Measurements from ENCODE around the gene CTNNAL1.

CTNNAL1 gene

GRCh38 chr9:109027176-109027575 is 13.9 kb upstream of the CTNNAL1 start:
- DNase-seq = no peak

GRCh38 chr9:109026306-109026705 is 13.0 kb upstream of the CTNNAL1 start:
- DNase-seq = no peak

GRCh38 chr9:109022873-109023272 is 9.6 kb upstream of the CTNNAL1 start:
- no peak for DNase-seq

- peak in 1 of 2 experiments; percentile 18 for DNase-seq
Measured at GRCh38 chr9:109020581-109021511, 7.5 kb upstream of the CTNNAL1 start.

GRCh38 chr9:109020113-109020512 is 6.8 kb upstream of the CTNNAL1 start:
- no peak for DNase-seq

DNA sequence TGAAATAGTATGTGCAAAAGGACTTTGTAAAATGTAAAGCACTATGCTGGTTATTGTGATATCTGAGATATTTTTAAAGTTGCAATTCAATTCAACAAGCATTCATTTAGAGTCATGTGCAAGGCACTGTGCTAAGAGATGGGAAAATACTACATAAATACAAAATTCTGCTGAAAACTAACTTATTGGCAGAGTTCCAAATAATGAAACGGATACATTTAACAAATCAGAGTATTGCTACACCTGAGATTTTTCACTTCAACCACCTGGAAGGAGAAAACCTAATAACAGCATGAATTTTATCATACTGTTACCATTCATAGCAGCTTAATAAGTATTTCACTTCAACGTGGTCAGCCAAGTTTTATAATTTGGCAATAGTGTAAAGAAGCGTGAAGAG is 6.1 kb upstream of the CTNNAL1 start:
- no peak for DNase-seq

GRCh38 chr9:109017493-109017892 is 4.2 kb upstream of the CTNNAL1 start:
- DNase-seq = no peak

DNA sequence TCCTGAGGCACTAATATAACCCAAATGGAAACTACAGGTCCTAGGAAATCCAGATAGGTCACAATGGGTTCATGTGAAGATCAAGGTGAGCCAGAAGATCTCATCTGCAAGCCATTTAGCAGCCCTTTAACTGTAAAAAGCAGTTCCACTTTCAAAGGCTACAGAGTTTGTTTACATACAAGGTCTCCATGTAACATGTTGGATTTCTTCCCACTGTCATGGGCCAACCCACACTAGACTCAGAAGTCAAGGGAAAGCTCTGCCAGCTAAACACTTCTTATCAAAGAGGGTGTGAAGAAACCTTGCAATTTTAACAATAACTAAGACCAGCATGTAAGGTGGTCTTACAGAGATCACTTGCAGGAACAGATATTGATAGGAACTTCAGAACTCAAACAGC is 3.8 kb upstream of the CTNNAL1 start:
- no peak for DNase-seq

GRCh38 chr9:109016132-109016531 is 2.8 kb upstream of the CTNNAL1 start:
- DNase-seq = no peak

GRCh38 chr9:109014608-109015280 is 1.4 kb upstream of the CTNNAL1 start:
- DNase-seq = no peak

- no peak for DNase-seq
Measured at GRCh38 chr9:109013679-109014607, 644 bp upstream of the CTNNAL1 start.

DNA sequence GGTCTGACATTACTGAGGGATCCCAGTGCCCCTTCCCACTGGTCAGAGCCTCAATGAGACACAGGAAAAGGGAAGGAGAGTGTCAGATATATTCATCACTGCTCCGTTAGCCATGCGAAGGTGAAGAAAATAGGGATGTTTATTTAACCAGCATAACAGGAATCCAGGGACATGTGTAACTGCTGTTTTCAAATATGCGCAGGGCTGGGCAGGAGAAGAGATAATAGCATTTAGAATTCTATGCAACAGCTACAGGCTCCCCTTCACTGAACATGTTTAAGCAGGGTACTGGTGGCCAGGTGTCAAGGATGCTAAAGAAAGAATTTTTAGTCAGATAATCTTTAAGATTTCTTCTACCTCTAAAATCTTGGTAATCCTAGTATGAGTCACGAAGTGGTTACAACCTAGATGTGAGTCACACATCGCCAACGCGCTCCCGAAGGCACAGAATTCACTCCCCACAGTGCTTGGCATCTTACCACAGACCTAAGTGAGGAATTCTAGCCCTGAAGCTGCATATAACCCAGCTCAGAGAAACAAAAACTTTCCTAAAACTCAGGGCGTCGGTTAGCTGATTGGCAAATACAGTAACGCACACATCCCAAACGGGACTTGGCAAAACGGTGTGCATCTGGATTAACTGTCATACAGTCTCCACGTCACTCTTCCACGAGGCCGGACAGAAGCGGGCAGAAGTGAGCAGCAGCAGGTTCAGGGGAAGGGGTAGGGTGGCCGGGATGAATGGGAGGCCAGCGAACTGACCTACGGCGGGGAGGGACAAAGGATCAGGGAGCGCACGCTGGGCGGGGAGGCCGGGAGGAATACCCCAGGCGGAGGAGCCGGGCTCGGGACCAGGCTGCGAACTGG is 1.1 kb downstream of the CTNNAL1 start:
- DNase-seq = peak; percentile 68 to 75

- no peak for DNase-seq
Measured at GRCh38 chr9:109011231-109011671, 2.0 kb downstream of the CTNNAL1 start.

- DNase-seq = no peak
Measured at GRCh38 chr9:109010746-109011145, 2.6 kb downstream of the CTNNAL1 start.

- DNase-seq = no peak
Measured at GRCh38 chr9:109005678-109006077, 7.6 kb downstream of the CTNNAL1 start.

DNA sequence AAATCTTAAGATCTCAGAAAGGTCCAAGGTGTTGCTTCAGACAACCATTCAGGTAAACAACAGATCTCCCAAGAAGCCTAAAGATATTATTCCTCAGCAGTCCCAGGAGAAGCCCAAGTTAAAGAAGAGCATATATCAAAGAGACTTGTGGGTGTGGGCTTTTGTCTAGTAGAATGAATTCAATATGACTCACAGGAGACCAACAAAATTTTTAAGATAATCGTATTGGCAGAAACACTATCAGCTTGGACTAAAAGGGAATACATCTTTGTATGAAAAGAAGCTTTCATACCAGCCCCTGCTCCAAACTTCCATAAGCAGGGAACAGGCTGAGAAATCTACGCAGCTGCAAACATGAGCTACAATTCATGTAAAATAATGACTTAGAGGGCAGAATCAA is 10.2 kb downstream of the CTNNAL1 start:
- DNase-seq = no peak

DNA sequence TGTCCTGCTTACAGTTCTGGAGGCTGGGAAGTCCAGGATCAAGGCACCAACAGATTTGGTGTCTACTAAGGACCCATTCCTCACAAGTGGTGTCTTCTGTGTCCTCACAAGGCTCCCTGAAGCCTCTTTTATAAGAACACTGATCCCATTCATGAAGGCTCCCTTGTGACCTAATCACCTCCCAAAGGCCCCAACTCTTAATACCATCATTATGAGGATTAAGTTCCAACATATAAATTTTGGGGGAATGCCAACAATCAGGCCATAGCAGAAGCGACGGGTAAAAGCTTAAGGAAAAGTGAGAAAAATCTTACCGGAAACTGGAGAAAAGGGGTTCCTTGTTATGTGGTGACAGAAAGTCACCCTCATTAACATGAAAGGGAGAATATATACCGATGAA is 11.2 kb downstream of the CTNNAL1 start:
- no peak for DNase-seq

- no peak for DNase-seq
Measured at GRCh38 chr9:109001275-109001676, 12.0 kb downstream of the CTNNAL1 start.

DNA sequence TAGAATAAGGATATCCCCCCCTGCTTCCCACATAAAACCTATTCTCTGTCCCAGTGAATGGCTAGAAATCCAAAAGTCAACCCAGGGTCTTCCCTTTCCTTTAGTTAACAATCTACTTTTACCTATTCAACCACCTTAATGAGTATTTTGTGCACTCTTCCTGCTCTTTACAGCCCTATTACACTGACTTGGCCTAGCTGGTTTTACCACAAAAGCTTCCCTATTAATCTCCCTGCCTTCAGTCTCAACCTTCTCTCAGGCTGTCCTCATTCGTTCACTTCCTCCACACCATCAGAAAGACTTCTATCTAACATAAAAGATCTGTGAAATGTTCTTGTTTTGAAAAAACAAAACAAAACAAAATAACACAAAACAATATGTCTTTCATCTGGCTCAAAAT is 16.2 kb downstream of the CTNNAL1 start:
- DNase-seq = no peak

DNA sequence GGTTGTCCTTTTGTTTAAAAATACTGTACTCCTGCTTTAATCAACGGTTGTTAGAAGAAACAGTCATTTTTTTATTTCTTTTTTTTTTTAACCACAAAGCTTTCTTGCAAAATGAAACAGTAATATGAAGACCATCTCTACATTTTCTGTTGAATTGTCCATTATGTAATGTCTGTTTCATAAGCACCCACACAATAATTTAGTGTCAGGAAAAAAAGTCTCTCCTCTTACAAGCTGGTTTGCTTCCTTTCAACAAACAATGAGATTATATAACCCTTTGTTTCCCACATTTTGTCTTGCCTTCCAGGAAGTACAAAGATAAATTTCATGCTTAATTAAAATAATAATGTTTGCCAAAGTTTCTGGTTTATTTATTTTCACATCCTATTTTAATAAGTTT is 16.7 kb downstream of the CTNNAL1 start:
- DNase-seq = no peak

- DNase-seq = peak; percentile 68
Measured at GRCh38 chr9:108994695-108995094, 18.6 kb downstream of the CTNNAL1 start.

- no peak for DNase-seq
Measured at GRCh38 chr9:108991479-108991878, 21.8 kb downstream of the CTNNAL1 start.

All from Kasumi-1 (cell line).